ENCODE measurements around the gene PPP1R3F. TPM values are rescaled to one million over a fixed set of nuclear protein-coding genes. Genes with fewer than 3 reads are reported as not detected.

The PPP1R3F gene
- total RNA-seq, 1 experiment from 2014 or later, result 1.6 TPM

- Histone ChIP-seq H3K4me1 (ENCODE audit: control insufficient read depth in 1 of 2, insufficient read depth in 2 of 2, low read length in 2 of 2) (no peaks in the 10 kb centered on the region), H3K4me3 (replicated peaks in 1 of 2; ENCODE audit: low read depth in 1 of 2, low read length in 2 of 2) (no peak overlapping the region), H3K27ac (ENCODE audit: low read depth, low read length) (no peak overlapping the region), H4K20me1 (ENCODE audit: insufficient read depth) (no peaks in the 10 kb centered on the region), H3K9me3 (ENCODE audit: control insufficient read depth in 1 of 2, insufficient read depth in 1 of 2, low read depth in 1 of 2, low read length in 2 of 2) (no peaks in the 10 kb centered on the region), H3K79me2 (ENCODE audit: insufficient read depth, low read length) (no peaks in the 10 kb centered on the region), H3K36me3 (ENCODE audit: control insufficient read depth in 1 of 2, insufficient read depth in 2 of 2, low read length in 2 of 2) (no peaks in the 10 kb centered on the region), H3K4me2 (ENCODE audit: low read length) (no peak overlapping the region), H3K9me2 (ENCODE audit: insufficient read depth) (no peaks in the 10 kb centered on the region), H3K27me3 (ENCODE audit: insufficient read depth, low read length) (no peaks in the 10 kb centered on the region), H2AFZ (ENCODE audit: low read depth, low read length, poor library complexity, severe bottlenecking) (no peak overlapping the region), H3K9ac (ENCODE audit: low read length) (no peak overlapping the region)
- intact Hi-C loops (cut with micrococcal nuclease), result no loop called here
- ChIA-PET RAD21 (ENCODE audit: low non-redundant PET in 1 of 2, low total read pairs in 2 of 2, uncharacterized antibody in 2 of 2, unreplicated experiment in 2 of 2) (no interaction called here), POLR2A (no interaction called here), CTCF (no interaction called here)
- DNase-seq (ENCODE audit: low read depth, low spot score) (no peak), ATAC-seq (no peak)
- no TSS peak for BruUV-seq (replicated peaks)
- TF ChIP-seq, protein P1, sequence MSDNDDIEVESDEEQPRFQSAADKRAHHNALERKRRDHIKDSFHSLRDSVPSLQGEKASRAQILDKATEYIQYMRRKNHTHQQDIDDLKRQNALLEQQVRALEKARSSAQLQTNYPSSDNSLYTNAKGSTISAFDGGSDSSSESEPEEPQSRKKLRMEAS (IDR thresholded peaks at IDR 0.05), result no peak
- TF ChIP-seq CEBPB (IDR thresholded peaks at IDR 0.05; ENCODE audit: low read depth) (no peak), SIN3A (IDR thresholded peaks at IDR 0.05; ENCODE audit: low read depth) (no peak), POLR2A (IDR thresholded peaks at IDR 0.05; ENCODE audit: borderline replicate concordance, extremely low read depth, insufficient read depth, insufficient read length) (no peak), JUND (IDR thresholded peaks at IDR 0.05) (no peak), REST (IDR thresholded peaks at IDR 0.05; ENCODE audit: low read depth) (no peak), SRF (IDR thresholded peaks at IDR 0.05; ENCODE audit: low read depth) (no peak), EGR1 (IDR thresholded peaks at IDR 0.05; ENCODE audit: low read depth) (no peak), EZH2phosphoT487 (IDR thresholded peaks at IDR 0.05; ENCODE audit: borderline replicate concordance) (no peak), ELF1 (IDR thresholded peaks at IDR 0.05; ENCODE audit: borderline replicate concordance, low read depth) (no peak), TCF7L2 (IDR thresholded peaks at IDR 0.05; ENCODE audit: borderline replicate concordance, extremely low read depth, insufficient read depth, insufficient read length) (no peak), FOSL1 (IDR thresholded peaks at IDR 0.05; ENCODE audit: low read depth) (no peak), ZBTB33 (IDR thresholded peaks at IDR 0.05; ENCODE audit: extremely low read depth, insufficient replicate concordance, low read length) (no peak), ZNF274 (IDR thresholded peaks at IDR 0.05; ENCODE audit: low read depth, low read length) (no peak), CBX3 (IDR thresholded peaks at IDR 0.05; ENCODE audit: low read depth) (no peak), YY1 (IDR thresholded peaks at IDR 0.05; ENCODE audit: extremely low read depth, insufficient replicate concordance, low read depth, low read length) (no peak), EZH2 (IDR thresholded peaks at IDR 0.05) (no peak), POLR2AphosphoS5 (IDR thresholded peaks at IDR 0.05; ENCODE audit: low read depth, low read length) (no peak), CTCF (IDR thresholded peaks at IDR 0.05 in 2 of 3, conservative IDR thresholded peaks at IDR 0.05 in 1 of 3; ENCODE audit: borderline replicate concordance in 1 of 3, insufficient read depth in 1 of 3, low read depth in 2 of 3, low read length in 2 of 3) (no peak)
Measured at GRCh38 chrX:49262603-49263002, 7.0 kb upstream of the PPP1R3F start.

Data from HCT116 (cell line).